Prostate gland (tissue), 2 donors: Measurements from ENCODE around the gene FKBP5.

Source experiments
- POLR2A ChIP-seq: fragments of 450-650 bp; IDR thresholded peaks from one replicate; pipeline ENCODE4 v1.6.1; 2016; ENCODE audit warnings: antibody characterized with exemption, mild to moderate bottlenecking
- POLR2AphosphoS5 ChIP-seq: sonication (generic); formaldehyde crosslinking; IDR thresholded peaks from one replicate; pipeline ENCODE4 v1.6.1; 2017; ENCODE audit warnings: antibody characterized with exemption
- TF ChIP-seq, protein P1 (sequence below), 4 experiments: fragments of 200-600 bp in 2 of 4; fragments of 450-650 bp in 2 of 4; sonication (generic) in 2 of 4; IDR thresholded peaks; 1 replicate in 3 of 4; 2 replicates in 1 of 4; pipeline ENCODE4 v1.5.1; 2016 to 2019; ENCODE audit warnings: antibody characterized with exemption in 4 of 4, mild to moderate bottlenecking in 2 of 4, moderate library complexity in 2 of 4

DNA sequence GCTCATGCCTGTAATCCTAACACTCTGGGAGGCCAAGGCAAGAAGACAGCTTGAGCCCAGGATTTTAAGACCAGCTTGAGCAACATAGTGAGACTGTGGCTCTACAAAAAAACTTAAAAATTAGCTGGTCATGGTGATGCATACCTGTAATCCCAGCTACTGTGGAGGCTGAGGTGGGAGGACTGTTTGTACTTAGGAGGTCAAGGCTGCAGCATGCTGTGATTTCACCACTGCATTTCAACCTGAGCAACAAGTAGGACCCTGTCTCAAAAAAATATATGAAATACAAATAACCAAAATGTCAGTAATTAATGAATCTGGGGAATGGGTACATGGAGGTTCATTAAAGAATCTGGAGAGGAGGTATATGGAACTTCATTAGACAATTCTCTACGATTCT is 9.9 kb downstream of the FKBP5 start:
- TF ChIP-seq, protein P1, sequence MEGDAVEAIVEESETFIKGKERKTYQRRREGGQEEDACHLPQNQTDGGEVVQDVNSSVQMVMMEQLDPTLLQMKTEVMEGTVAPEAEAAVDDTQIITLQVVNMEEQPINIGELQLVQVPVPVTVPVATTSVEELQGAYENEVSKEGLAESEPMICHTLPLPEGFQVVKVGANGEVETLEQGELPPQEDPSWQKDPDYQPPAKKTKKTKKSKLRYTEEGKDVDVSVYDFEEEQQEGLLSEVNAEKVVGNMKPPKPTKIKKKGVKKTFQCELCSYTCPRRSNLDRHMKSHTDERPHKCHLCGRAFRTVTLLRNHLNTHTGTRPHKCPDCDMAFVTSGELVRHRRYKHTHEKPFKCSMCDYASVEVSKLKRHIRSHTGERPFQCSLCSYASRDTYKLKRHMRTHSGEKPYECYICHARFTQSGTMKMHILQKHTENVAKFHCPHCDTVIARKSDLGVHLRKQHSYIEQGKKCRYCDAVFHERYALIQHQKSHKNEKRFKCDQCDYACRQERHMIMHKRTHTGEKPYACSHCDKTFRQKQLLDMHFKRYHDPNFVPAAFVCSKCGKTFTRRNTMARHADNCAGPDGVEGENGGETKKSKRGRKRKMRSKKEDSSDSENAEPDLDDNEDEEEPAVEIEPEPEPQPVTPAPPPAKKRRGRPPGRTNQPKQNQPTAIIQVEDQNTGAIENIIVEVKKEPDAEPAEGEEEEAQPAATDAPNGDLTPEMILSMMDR (IDR thresholded peaks at IDR 0.05) = no peak
- TF ChIP-seq POLR2A (no peak), POLR2AphosphoS5 (no peak)
